Thymus (tissue), 11 donors: ENCODE measurements around the gene TENM4. TPM values are rescaled to one million over a fixed set of nuclear protein-coding genes. Genes with fewer than 3 reads are reported as not detected.

Source experiments
- DNase-seq, 9 donors: peaks; one replicate each; pipeline ENCODE4 v3.0.0-alpha.2; 2013; ENCODE audit warnings: low spot score in 9 of 9, low read depth in 6 of 9, missing footprints in 1 of 9
- H3K27ac ChIP-seq, 2 donors: one replicate each; pipeline ENCODE4 v1.5.1; 2013; ENCODE audit warnings: control low read depth in 1 of 2, low read depth in 1 of 2, low read length in 1 of 2, mild to moderate bottlenecking in 1 of 2, moderate library complexity in 1 of 2
- H3K27me3 ChIP-seq, 2 donors: one replicate each; pipeline ENCODE4 v1.5.1; 2013; ENCODE audit warnings: low read length in 1 of 2; ENCODE audit not compliant: control insufficient read depth in 2 of 2, insufficient read depth in 1 of 2
- H3K36me3 ChIP-seq, 2 donors: one replicate each; pipeline ENCODE4 v1.5.1; 2013; ENCODE audit warnings: low read length in 1 of 2, mild to moderate bottlenecking in 1 of 2, moderate library complexity in 1 of 2; ENCODE audit not compliant: control insufficient read depth in 2 of 2, insufficient read depth in 2 of 2
- H3K4me1 ChIP-seq, 2 donors: one replicate each; pipeline ENCODE4 v1.5.1; 2013; ENCODE audit warnings: low read length in 2 of 2; ENCODE audit not compliant: control insufficient read depth in 2 of 2, insufficient read depth in 2 of 2
- H3K4me3 ChIP-seq, 2 donors: one replicate each; pipeline ENCODE4 v1.5.1; 2013; ENCODE audit warnings: low read length in 2 of 2, control low read depth in 1 of 2, mild to moderate bottlenecking in 1 of 2
- H3K9me3 ChIP-seq, 2 donors: one replicate each; pipeline ENCODE4 v1.5.1; 2013; ENCODE audit warnings: low read length in 1 of 2, mild to moderate bottlenecking in 1 of 2; ENCODE audit not compliant: control insufficient read depth in 2 of 2, insufficient read depth in 1 of 2
- WGBS: extraction: QIAGEN DNeasy Blood & Tissue Kit; methylation state at CpG from one replicate; pipeline ENCODE4 v1.1.7; 2013; 5-methylcytosine and 5-hydroxymethylcytosine counted together
- polyA plus RNA-seq: library from polyadenylated mRNA; stranded (reverse); fragments of 200-250 nt; gene quantifications from one replicate; pipeline ENCODE4 v1.2.3, GENCODE V29; 2013
- total RNA-seq: library from RNA; stranded (reverse); fragments of 120-200 nt; gene quantifications from one replicate; pipeline ENCODE4 v1.2.4, GENCODE V29; 2013
- donor health status: healthy.

Gene TENM4
- total and polyA plus RNA-seq, 2 donors = 1.0 to 2.8 TPM

DNA sequence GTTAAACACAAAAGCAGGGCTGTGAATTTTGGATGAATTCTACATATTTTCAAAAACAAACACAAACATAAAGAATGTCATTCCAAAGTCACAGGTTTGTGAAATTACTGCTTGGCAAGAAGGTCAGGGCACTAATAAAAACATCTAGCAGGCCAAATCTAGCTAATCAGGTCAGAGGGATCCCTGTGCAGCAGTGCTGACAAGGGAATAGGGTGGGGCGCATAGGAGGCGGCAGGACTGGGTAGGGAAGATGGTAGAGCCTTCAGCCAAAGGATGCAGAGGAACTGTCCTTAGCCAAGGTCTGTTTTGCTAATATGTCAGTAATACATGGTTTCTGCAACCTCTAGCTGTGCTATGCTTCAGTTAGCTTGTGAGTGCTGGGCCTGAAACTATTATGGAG, 396.6 kb downstream of the TENM4 start:
- Histone ChIP-seq H3K4me3 (no peak overlapping the region), H3K27me3 (no peaks in the 10 kb centered on the region), H3K36me3 (no peaks in the 10 kb centered on the region), H3K27ac (no peak overlapping the region), H3K9me3 (no peaks in the 10 kb centered on the region), H3K4me1 (no peaks in the 10 kb centered on the region)
- WGBS = 99% methylated on average over 2 of the region's 2 CpGs
- no peak for DNase-seq

DNA sequence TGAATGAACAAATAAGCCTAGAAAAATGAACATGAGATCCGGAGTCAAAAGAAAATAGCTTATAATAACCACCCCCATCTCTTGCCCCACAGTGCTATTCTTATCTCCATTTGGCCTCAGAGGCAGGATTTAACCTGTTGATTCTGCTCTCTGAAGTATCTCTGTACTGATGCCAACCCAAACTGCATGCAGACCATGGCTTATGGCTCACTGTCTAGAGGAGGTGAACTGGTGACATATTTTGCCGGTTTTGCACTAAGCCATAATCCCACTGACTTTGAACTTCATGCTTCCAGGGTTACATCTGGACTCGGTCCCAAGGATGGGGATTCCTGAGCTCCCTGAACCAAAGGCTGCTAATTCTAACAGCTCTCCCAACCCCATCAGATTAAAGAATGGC, 397.1 kb downstream of the TENM4 start:
- Histone ChIP-seq H3K4me1 (no peaks in the 10 kb centered on the region), H3K27me3 (no peaks in the 10 kb centered on the region), H3K27ac (no peak overlapping the region), H3K36me3 (no peaks in the 10 kb centered on the region), H3K4me3 (no peak overlapping the region), H3K9me3 (no peaks in the 10 kb centered on the region)
- 89% methylated on average over 3 of the region's 3 CpGs for whole genome bisulfite sequencing
- no peak for DNase-seq

DNA sequence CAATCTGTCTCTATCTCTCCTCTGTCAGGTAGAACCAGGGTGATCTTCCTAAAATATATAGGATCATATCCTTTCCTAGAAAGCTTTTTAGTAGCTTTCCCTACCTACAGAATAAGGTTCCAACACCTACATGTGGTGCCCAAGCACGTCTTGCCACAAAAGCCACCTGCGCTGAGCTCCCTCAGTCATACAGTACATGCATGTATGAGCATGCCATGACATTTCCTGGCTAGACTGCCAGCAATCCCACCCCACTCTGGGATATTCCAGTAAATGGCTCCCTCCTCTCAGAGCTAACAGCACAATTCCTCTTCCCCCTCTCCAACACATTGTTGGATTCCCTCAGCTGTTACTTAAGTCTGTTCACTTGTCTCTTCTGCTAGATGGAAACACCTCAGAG, 398.0 kb downstream of the TENM4 start:
- H3K27me3 ChIP-seq = no peaks in the 10 kb centered on the region
- H3K36me3 ChIP-seq = no peaks in the 10 kb centered on the region
- H3K4me3 ChIP-seq = no peak overlapping the region
- DNase-seq = no peak
- WGBS = 97% methylated on average over 2 of the region's 2 CpGs
- no peaks in the 10 kb centered on the region for H3K9me3 ChIP-seq
- no peak overlapping the region for H3K27ac ChIP-seq
- H3K4me1 ChIP-seq = no peaks in the 10 kb centered on the region

DNA sequence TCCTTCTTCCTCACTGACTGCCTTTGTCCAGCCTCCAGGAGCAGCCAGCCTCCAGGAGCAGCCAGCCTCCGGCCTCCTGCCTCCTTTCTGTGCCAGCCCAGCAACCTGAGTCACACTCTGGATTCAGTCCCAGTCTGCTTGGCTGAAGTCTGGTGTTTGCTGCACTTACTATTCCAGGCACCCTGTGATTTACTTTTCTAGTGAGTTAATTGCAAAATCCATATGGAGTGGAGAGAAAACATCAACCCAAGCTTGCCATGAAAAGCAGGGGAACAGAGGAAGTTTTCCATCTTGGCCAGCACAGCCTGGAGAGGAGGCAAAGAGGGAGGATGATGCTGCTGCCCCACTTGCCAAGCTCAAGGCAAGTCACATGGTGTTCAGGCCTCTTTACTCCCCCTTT, 400.5 kb downstream of the TENM4 start:
- WGBS = 87% methylated on average over 1 of the region's 1 CpG
- Histone ChIP-seq H3K27me3 (no peaks in the 10 kb centered on the region), H3K4me3 (no peak overlapping the region), H3K36me3 (no peaks in the 10 kb centered on the region), H3K9me3 (no peaks in the 10 kb centered on the region), H3K27ac (no peak overlapping the region), H3K4me1 (no peaks in the 10 kb centered on the region)
- no peak for DNase-seq

DNA sequence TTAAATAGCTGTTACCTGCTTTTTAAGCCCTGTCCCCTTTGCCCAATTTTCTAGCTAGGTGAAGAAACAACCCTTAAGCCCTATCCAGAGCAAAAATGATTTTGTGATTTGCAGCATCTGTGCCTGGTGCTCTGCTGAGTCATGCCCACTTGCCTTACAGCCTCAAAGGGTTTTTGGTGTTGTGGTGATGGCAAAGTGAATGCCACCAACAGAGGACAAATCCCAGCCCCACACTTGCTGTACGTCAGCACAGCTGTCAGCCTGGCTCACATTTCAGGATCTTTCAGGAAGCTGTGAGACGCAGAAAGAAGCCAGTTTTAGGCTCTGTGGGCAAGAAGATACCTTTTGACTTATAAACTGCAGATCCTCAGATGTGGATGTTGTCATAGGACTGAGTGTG, 401.7 kb downstream of the TENM4 start:
- Histone ChIP-seq H3K4me3 (no peak overlapping the region), H3K27me3 (no peaks in the 10 kb centered on the region), H3K36me3 (no peaks in the 10 kb centered on the region), H3K4me1 (no peaks in the 10 kb centered on the region), H3K27ac (no peak overlapping the region), H3K9me3 (no peaks in the 10 kb centered on the region)
- DNase-seq = no peak
- 48% methylated on average over 2 of the region's 2 CpGs for WGBS

DNA sequence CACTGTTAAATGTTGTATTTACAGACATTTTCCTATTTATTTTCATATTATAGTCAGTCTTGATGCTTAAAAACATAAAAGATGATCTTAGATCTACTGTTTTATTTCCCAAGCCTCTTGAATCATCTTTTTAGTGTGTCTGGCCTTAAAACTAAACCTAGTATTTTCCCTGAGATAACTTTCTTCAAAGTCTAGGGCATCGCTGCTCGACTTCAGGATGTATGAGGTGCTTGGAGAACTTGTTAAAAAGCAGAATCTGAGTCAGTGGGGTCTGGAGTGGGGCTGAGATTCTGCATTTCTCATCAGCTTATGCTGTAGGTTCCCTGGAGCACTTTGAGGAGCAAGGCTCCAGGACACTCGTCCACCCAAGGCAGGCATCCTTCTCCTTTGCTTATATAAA, 404.9 kb downstream of the TENM4 start:
- WGBS = 59% methylated on average over 3 of the region's 3 CpGs
- H3K27me3 ChIP-seq = peaks cover 0 to 6% of the 10 kb centered on the region in 2 donors

DNA sequence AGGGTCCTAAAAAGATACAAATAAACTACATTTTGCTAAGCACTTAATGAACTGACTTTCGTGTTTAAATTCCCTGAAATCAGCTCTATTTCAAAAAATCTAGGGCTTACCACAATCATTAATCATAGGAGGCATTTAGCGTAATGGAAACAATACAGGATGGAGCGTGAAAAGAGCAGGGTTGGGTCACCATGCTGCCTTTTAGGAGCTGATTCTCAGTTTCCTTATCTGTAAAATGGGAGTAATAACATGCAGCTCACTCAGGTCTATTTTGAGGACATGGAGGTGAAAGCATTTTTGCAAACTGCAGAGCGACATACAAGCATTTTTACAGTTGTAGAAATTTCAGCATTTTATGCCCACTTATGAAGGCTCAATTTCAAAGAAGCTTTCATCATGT, 407.0 kb downstream of the TENM4 start:
- Histone ChIP-seq H3K9me3 (no peaks in the 10 kb centered on the region), H3K27ac (no peak overlapping the region)

More for the DNA sequence above, 404.9 kb downstream of the TENM4 start:
- no peaks in the 10 kb centered on the region for H3K36me3 ChIP-seq
- no peak overlapping the region for H3K4me3 ChIP-seq
- no peaks in the 10 kb centered on the region for H3K9me3 ChIP-seq
- no peak for DNase-seq
- no peak overlapping the region for H3K27ac ChIP-seq
- no peaks in the 10 kb centered on the region for H3K4me1 ChIP-seq

DNA sequence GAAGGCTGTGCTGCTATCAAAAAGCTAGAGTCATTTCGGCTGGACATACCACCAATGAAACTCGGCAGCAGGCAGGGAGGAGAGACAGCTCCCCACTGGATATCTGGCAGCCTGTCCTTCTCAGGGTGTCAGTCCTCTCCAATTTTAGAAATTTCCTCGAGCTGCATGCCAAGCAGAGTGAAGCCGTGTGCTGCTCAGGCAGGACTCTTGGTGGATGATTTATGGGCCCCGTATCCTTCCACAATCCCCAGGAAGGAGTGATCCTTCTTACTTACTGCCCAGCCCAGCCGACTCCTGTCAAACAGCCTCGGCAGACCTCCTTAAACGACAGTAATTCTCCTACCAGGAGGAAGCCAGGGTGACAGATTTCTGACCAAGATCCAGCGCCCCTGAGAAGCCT, 410.4 kb downstream of the TENM4 start:
- WGBS = 11% methylated on average over 9 of the region's 9 CpGs
- DNase-seq = no peak
- Histone ChIP-seq H3K27me3 (peaks cover 0 to 16% of the 10 kb centered on the region in 2 donors), H3K9me3 (no peaks in the 10 kb centered on the region), H3K4me3 (no peak overlapping the region), H3K27ac (no peak overlapping the region), H3K36me3 (no peaks in the 10 kb centered on the region), H3K4me1 (peaks cover 0 to 4% of the 10 kb centered on the region in 2 donors)

More for the DNA sequence above, 407.0 kb downstream of the TENM4 start:
- 54% methylated on average over 4 of the region's 4 CpGs for WGBS
- Histone ChIP-seq H3K4me1 (peaks cover 0 to 4% of the 10 kb centered on the region in 2 donors), H3K36me3 (no peaks in the 10 kb centered on the region), H3K4me3 (no peak overlapping the region), H3K27me3 (peaks cover 0 to 14% of the 10 kb centered on the region in 2 donors)
- no peak for DNase-seq

DNA sequence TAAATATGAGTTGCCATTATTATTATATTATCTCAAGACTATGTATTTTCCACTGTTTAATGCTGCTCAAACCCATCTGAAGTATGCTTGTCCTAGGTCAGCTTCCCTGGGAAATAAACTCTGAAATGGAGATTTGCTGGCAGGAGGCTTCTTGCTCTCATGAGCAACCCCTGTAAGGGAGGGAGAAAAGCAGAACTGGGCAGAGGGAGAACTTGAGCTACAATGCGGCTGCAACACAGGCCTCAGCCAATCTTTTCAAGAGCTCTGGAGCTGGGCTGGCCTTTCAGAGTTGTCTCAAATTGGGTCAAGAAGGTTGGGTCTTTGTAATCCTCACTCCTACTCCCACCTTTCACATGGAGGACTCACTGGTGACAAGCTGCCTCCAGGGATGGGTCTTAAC, 412.6 kb downstream of the TENM4 start:
- peaks cover 0 to 4% of the 10 kb centered on the region in 2 donors for H3K4me1 ChIP-seq
- DNase-seq = no peak
- H3K9me3 ChIP-seq = no peaks in the 10 kb centered on the region
- H3K36me3 ChIP-seq = no peaks in the 10 kb centered on the region
- 57% methylated on average over 1 of the region's 1 CpG for WGBS
- H3K4me3 ChIP-seq = no peak overlapping the region
- peaks cover 0 to 16% of the 10 kb centered on the region in 2 donors for H3K27me3 ChIP-seq
- no peak overlapping the region for H3K27ac ChIP-seq
